CD14-positive monocyte (primary cell): ENCODE measurements around the gene KLHL20. TPM values are rescaled to one million over a fixed set of nuclear protein-coding genes. Genes with fewer than 3 reads are reported as not detected.

Source experiments
- DNase-seq, 3 donors: peaks; one replicate each; pipeline ENCODE4 v3.0.0-alpha.2; 2011 to 2022
- H2AFZ ChIP-seq: 2 replicates; pipeline ENCODE4 v1.6.0; 2012; ENCODE audit warnings: mild to moderate bottlenecking, low read depth, low read length, inconsistent platforms; ENCODE audit not compliant: insufficient read depth, poor library complexity, severe bottlenecking
- H3K27ac ChIP-seq, 2 donors: 1 replicate in 1 of 2; 2 replicates in 1 of 2; pipeline ENCODE4 v1.5.1; 2012 to 2013; ENCODE audit warnings: low read length in 2 of 2, control low read depth in 1 of 2, inconsistent platforms in 1 of 2, low read depth in 1 of 2, mild to moderate bottlenecking in 1 of 2
- H3K27me3 ChIP-seq, 2 donors: one replicate each; pipeline versions ENCODE4 v1.6.0 to v1.6.1; 2011 to 2013; ENCODE audit warnings: low read length in 2 of 2; ENCODE audit not compliant: control insufficient read depth in 2 of 2, insufficient read depth in 2 of 2
- H3K36me3 ChIP-seq, 2 donors: replicated peaks in 1 of 2; 1 replicate in 1 of 2; 2 replicates in 1 of 2; pipeline versions ENCODE4 v1.5.1 to v1.6.1; 2012 to 2013; ENCODE audit warnings: low read length in 2 of 2, control low read depth in 1 of 2, inconsistent platforms in 1 of 2, mild to moderate bottlenecking in 1 of 2; ENCODE audit not compliant: insufficient read depth in 2 of 2, control insufficient read depth in 1 of 2
- H3K4me1 ChIP-seq, 2 donors: 1 replicate in 1 of 2; 2 replicates in 1 of 2; pipeline versions ENCODE4 v1.5.1 to v1.6.1; 2012 to 2013; ENCODE audit warnings: low read length in 2 of 2, control low read depth in 1 of 2, inconsistent platforms in 1 of 2, mild to moderate bottlenecking in 1 of 2, moderate library complexity in 1 of 2; ENCODE audit not compliant: insufficient read depth in 2 of 2, control insufficient read depth in 1 of 2
- H3K4me2 ChIP-seq: replicated peaks from 2 replicates; pipeline ENCODE3; 2012; ENCODE audit warnings: low read length, moderate library complexity, mild to moderate bottlenecking; ENCODE audit not compliant: poor library complexity, severe bottlenecking; ENCODE audit errors: extremely low read depth
- H3K4me3 ChIP-seq, 3 experiments: fragments of 200-600 bp in 1 of 3; sonication (generic) in 1 of 3; replicated peaks in 1 of 3; 1 replicate in 2 of 3; 2 replicates in 1 of 3; pipeline ENCODE4 v1.5.1; 2011 to 2013; ENCODE audit warnings: low read length in 3 of 3, mild to moderate bottlenecking in 3 of 3, control low read depth in 2 of 3, low read depth in 2 of 3, inconsistent platforms in 1 of 3, moderate library complexity in 1 of 3
- H3K79me2 ChIP-seq: 2 replicates; pipeline ENCODE4 v1.6.0; 2012; ENCODE audit warnings: mild to moderate bottlenecking, control low read depth, inconsistent platforms, low read length, moderate library complexity; ENCODE audit not compliant: insufficient read depth
- H3K9ac ChIP-seq: 2 replicates; pipeline ENCODE4 v1.6.0; 2017; ENCODE audit warnings: low read length, mild to moderate bottlenecking; ENCODE audit not compliant: insufficient read depth, poor library complexity, severe bottlenecking
- H3K9me3 ChIP-seq, 2 donors: replicated peaks in 1 of 2; 1 replicate in 1 of 2; 2 replicates in 1 of 2; pipeline versions ENCODE4 v1.5.1 to v1.6.1; 2012 to 2013; ENCODE audit warnings: low read length in 2 of 2, control low read depth in 1 of 2; ENCODE audit not compliant: control insufficient read depth in 1 of 2, insufficient read depth in 1 of 2
- H4K20me1 ChIP-seq: 2 replicates; pipeline ENCODE4 v1.6.0; 2012; ENCODE audit warnings: mild to moderate bottlenecking, low read length, control low read depth, moderate library complexity; ENCODE audit not compliant: insufficient read depth
- H3K27ac Mint-ChIP-seq, 7 donors: one replicate each; pipeline ENCODE4 v1.8.0; 2020; ENCODE audit warnings: mild to moderate bottlenecking in 7 of 7, mixed read lengths in 7 of 7, moderate library complexity in 6 of 7, inconsistent platforms in 2 of 7
- H3K27me3 Mint-ChIP-seq, 3 donors: one replicate each; pipeline ENCODE4 v1.8.0; 2021 to 2022; ENCODE audit warnings: low read depth in 3 of 3, mild to moderate bottlenecking in 3 of 3, mixed read lengths in 3 of 3, moderate library complexity in 3 of 3, inconsistent platforms in 1 of 3
- H3K36me3 Mint-ChIP-seq, 2 donors: one replicate each; pipeline ENCODE4 v1.8.0; 2020; ENCODE audit warnings: mixed read lengths in 2 of 2, inconsistent platforms in 1 of 2, mild to moderate bottlenecking in 1 of 2
- H3K4me1 Mint-ChIP-seq: one replicate; pipeline ENCODE4 v1.8.0; 2020; ENCODE audit warnings: mild to moderate bottlenecking, mixed read lengths
- H3K4me3 Mint-ChIP-seq, 2 donors: one replicate each; pipeline ENCODE4 v1.8.0; 2020; ENCODE audit warnings: mild to moderate bottlenecking in 2 of 2, mixed read lengths in 2 of 2, moderate library complexity in 1 of 2
- H3K9me3 Mint-ChIP-seq, 7 donors: one replicate each; pipeline ENCODE4 v1.8.0; 2020 to 2022; ENCODE audit warnings: mixed read lengths in 7 of 7, mild to moderate bottlenecking in 6 of 7, moderate library complexity in 6 of 7, inconsistent platforms in 2 of 7
- WGBS: methylation state at CpG from one replicate; pipeline ENCODE4 v1.1.5; 2013; ENCODE audit warnings: missing lambda C conversion rate; ENCODE audit not compliant: insufficient coverage; 5-methylcytosine and 5-hydroxymethylcytosine counted together
- intact Hi-C, 2 donors: fragments of 100-400 bp; cut with micrococcal nuclease; formaldehyde crosslinking; loops; one replicate each; pipeline versions ENCODE4 v1.15.0 to v1.15.1; 2023
- polyA plus RNA-seq, 3 donors: library from polyadenylated mRNA; depleted of rRNA in 1 of 3; unstranded in 2 of 3; stranded (reverse) in 1 of 3; fragments of 300-500 nt in 2 of 3; fragments of >200 nt in 1 of 3; fragmentation: Illumina TruSeq in 2 of 3; gene quantifications; 1 replicate in 2 of 3; 2 replicates in 1 of 3; pipeline ENCODE4 v1.2.3, GENCODE V29; 2012 to 2021
- TF ChIP-seq, protein P1 (sequence below): fragments of 200-600 bp; IDR thresholded peaks from one replicate; pipeline ENCODE4 v1.8.0; 2022; ENCODE audit warnings: antibody characterized with exemption, mild to moderate bottlenecking

The KLHL20 gene
- polyA plus RNA-seq, 3 donors: 6.5 to 9.4 (median 8.2) TPM

DNA sequence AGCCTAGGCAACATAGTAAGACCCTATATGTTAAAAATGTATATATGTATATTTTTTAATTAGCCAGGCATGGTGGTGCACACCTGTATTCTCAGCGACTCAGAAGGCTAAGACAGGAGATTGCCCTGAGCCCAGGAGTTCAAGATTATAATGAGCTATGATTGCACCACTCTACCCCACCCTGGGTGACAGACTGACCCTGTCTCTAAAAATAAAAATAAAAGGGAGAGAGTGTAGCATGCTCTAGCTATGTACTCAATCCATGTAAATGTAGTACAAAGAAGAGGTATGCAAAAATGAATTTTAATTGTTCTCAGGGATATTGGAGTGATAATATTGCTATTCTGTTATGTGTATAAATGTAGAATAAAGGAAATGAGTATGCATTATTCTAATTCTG lies 56.8 kb downstream of the KLHL20 start:
- Mint-ChIP-seq H3K4me3 (no peak overlapping the region), H3K4me1 (peaks cover 7% of the 10 kb centered on the region), H3K27me3 (no peaks in the 10 kb centered on the region), H3K9me3 (no peaks in the 10 kb centered on the region), H3K36me3 (peaks cover 49 to 62% of the 10 kb centered on the region in 2 donors), H3K27ac (no peak overlapping the region)
- Histone ChIP-seq H3K9ac (no peak overlapping the region), H3K27ac (no peak overlapping the region), H3K36me3 (peaks cover 31 to 81% of the 10 kb centered on the region in 2 donors), H3K4me3 (no peak overlapping the region), H3K4me1 (no peaks in the 10 kb centered on the region), H2AFZ (no peak overlapping the region), H4K20me1 (no peaks in the 10 kb centered on the region), H3K79me2 (no peaks in the 10 kb centered on the region), H3K4me2 (no peak overlapping the region), H3K9me3 (no peaks in the 10 kb centered on the region), H3K27me3 (no peaks in the 10 kb centered on the region)
- TF ChIP-seq, protein P1, sequence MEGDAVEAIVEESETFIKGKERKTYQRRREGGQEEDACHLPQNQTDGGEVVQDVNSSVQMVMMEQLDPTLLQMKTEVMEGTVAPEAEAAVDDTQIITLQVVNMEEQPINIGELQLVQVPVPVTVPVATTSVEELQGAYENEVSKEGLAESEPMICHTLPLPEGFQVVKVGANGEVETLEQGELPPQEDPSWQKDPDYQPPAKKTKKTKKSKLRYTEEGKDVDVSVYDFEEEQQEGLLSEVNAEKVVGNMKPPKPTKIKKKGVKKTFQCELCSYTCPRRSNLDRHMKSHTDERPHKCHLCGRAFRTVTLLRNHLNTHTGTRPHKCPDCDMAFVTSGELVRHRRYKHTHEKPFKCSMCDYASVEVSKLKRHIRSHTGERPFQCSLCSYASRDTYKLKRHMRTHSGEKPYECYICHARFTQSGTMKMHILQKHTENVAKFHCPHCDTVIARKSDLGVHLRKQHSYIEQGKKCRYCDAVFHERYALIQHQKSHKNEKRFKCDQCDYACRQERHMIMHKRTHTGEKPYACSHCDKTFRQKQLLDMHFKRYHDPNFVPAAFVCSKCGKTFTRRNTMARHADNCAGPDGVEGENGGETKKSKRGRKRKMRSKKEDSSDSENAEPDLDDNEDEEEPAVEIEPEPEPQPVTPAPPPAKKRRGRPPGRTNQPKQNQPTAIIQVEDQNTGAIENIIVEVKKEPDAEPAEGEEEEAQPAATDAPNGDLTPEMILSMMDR: no peak
- WGBS: no CpG with 5 or more reads among the region's 1 CpG
- DNase-seq: no peak
- intact Hi-C loops: no loop called here

DNA sequence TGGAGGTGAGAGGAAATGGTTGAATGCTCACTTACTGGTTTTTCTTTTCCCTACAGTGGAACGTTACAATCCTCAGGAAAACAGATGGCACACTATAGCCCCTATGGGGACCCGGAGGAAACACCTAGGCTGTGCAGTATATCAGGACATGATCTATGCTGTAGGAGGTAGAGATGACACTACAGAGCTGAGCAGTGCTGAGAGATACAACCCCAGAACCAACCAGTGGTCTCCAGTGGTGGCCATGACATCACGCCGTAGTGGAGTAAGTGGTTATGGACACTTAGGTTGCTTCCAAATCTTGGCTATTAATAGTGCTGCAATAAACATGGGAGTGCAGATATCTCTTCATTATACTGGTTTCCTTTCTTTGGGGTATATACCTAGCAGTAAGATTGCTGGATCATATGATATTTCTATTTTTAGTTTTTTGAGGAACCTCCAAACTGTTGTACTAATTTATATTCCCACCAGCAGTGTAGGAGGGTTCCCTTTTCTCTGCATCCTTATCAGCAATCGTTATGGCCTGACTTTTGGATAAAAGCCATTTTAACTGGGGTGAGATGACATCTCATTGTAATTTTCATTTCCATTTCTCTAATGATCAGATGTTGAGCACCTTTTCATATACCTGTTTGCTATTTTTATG lies 60.9 kb downstream of the KLHL20 start:
- Histone ChIP-seq H3K4me1 (no peaks in the 10 kb centered on the region), H3K79me2 (no peaks in the 10 kb centered on the region), H3K27me3 (no peaks in the 10 kb centered on the region), H2AFZ (no peak overlapping the region), H4K20me1 (no peaks in the 10 kb centered on the region), H3K27ac (no peak overlapping the region), H3K9ac (no peak overlapping the region), H3K4me2 (no peak overlapping the region), H3K9me3 (no peaks in the 10 kb centered on the region), H3K36me3 (peaks cover 29 to 82% of the 10 kb centered on the region in 2 donors), H3K4me3 (no peak overlapping the region)
- Mint-ChIP-seq H3K4me3 (no peak overlapping the region), H3K27ac (peak overlapping the region in 1 of 7 donors; percentile 18), H3K27me3 (peaks cover 0 to under 1% (median 0%) of the 10 kb centered on the region in 3 donors), H3K36me3 (peaks cover 61 to 70% of the 10 kb centered on the region in 2 donors), H3K9me3 (no peaks in the 10 kb centered on the region), H3K4me1 (peaks cover 7% of the 10 kb centered on the region)
- no peak for DNase-seq
- TF ChIP-seq, protein P1: no peak
- intact Hi-C loops: no loop called here
- WGBS: no CpG with 5 or more reads among the region's 5 CpGs
